GM23338 (cell line): Measurements from ENCODE around the gene GEMIN8.

ENCODE experiments used
- EZH2 ChIP-seq: fragments of 200-600 bp; sonication (generic); IDR thresholded peaks from one replicate; pipeline ENCODE4 v1.8.0; 2017; ENCODE audit warnings: antibody characterized with exemption, mild to moderate bottlenecking, low read depth; ENCODE audit not compliant: unreplicated experiment
- EZH2phosphoT487 ChIP-seq: fragments of 200-600 bp; sonication (generic); IDR thresholded peaks from one replicate; pipeline ENCODE4 v1.8.1; 2018; ENCODE audit warnings: antibody characterized with exemption; ENCODE audit not compliant: unreplicated experiment
- ZNF331 ChIP-seq: fragments of 250-450 bp; sonication (Bioruptor Pico); IDR thresholded peaks from 2 replicates; pipeline ENCODE4 v1.5.0; 2020; ENCODE audit warnings: low read depth, mild to moderate bottlenecking, moderate library complexity
- TF ChIP-seq, protein P1 (sequence below), 2 experiments: fragments of 200-600 bp in 1 of 2; sonication (generic) in 1 of 2; conservative IDR thresholded peaks; 2 replicates each; pipeline versions ENCODE4 v1.5.1 to v1.6.1; 2016 to 2017; ENCODE audit warnings: antibody characterized with exemption in 2 of 2, low read depth in 2 of 2, mild to moderate bottlenecking in 2 of 2, moderate library complexity in 1 of 2

DNA sequence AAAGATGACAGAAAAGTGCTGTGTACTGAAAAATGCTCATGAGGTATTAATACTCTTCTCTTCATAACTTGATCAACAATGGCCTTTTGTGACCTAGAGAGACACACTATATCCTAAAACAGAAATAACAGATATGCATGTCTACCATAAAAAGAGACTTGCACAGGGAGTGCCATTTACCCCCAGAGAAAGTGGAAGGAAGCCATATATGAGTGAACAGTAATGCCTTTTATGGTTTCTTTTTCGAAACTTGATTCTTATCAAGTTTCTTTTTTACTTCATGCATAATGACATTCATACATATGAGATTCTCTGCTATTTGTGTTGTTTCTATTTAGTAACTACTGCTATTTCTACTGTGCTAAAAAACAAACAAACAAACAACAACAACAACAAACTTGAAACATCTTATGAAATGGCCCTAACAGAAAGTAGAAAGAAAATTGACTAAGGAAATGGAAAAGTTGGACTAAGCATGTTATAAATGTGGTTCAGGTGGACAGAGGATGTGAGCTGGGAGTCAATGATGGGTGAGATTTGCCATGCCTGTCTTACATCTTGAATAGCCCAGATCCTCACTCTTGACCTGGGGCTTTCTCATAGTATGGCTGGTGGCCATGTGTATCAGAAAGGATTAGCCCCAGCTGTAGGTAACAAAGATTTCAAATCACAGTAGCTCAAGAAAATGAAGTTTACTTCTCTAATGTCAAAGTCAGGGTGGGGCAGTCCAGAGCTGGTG is 43.8 kb downstream of the GEMIN8 start:
- TF ChIP-seq ZNF331 (CRISPR knock-in tag) (no peak), EZH2phosphoT487 (no peak), EZH2 (no peak)
- TF ChIP-seq, protein P1, sequence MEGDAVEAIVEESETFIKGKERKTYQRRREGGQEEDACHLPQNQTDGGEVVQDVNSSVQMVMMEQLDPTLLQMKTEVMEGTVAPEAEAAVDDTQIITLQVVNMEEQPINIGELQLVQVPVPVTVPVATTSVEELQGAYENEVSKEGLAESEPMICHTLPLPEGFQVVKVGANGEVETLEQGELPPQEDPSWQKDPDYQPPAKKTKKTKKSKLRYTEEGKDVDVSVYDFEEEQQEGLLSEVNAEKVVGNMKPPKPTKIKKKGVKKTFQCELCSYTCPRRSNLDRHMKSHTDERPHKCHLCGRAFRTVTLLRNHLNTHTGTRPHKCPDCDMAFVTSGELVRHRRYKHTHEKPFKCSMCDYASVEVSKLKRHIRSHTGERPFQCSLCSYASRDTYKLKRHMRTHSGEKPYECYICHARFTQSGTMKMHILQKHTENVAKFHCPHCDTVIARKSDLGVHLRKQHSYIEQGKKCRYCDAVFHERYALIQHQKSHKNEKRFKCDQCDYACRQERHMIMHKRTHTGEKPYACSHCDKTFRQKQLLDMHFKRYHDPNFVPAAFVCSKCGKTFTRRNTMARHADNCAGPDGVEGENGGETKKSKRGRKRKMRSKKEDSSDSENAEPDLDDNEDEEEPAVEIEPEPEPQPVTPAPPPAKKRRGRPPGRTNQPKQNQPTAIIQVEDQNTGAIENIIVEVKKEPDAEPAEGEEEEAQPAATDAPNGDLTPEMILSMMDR (conservative IDR thresholded peaks at IDR 0.05; ENCODE audit: low read depth in 2 of 2) = no peak
